Stimulated activated CD8-positive, alpha-beta memory T cell treated with anti-CD3 and anti-CD28 coated beads, Interleukin-7, amount 100 ng/mL, for 4 hours (primary cell): Measurements from ENCODE around the gene GADD45G.

Experiments used
- DNase-seq, 2 donors: peaks; one replicate each; pipeline ENCODE4 v3.0.0-alpha.2; 2020; ENCODE audit warnings: low read depth in 2 of 2

GADD45G gene

DNA sequence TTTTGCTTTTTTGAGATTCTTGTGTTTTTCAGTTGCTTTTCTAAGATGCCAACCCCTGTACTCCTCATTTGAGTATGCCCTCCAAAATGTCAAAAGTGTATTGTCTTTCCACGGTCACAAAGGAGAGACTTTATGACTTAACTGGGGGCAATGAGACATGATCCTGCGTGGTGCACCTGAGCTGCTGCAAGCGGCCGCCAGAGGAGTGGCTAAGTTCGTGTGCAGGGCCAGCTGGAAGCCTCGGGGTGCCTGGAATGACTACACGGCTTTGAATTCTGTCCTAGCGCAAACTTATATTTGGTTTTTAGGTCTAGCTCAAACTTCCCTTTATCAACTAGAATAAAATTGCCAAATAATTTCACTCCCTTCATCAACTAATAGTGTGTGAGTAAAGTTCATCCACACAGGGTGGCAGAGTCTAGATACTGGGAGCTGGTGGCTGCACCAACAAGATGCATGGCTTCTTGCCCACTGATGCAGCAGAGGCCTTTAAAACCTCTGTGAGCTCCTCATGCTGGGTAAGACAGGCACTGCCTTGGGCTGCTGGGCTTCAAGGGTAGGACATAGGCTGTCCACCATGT lies 4.7 kb downstream of the GADD45G start:
- DNase-seq: no peak

GRCh38 chr9:89610391-89610925 lies 5.6 kb downstream of the GADD45G start:
- no peak for DNase-seq

DNA sequence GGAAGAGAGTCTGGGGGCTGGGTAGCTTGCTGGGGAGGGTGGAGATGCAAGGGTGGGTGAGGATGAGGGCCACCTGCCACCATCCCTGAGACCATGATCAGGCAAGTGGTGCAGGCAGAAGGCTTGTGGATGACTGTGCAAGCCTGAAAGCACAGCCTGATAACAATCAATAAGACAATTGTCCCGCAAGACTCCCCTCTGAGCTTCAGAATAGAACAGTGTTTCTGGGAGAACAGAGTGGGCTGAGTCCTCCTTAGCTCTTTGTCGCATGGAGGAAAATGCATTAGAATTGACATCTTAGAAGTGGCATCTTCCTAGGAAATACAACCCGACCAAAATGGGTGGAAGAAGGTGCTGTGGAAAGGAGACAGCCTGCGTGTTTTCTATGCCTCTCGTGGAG lies 6.6 kb downstream of the GADD45G start:
- DNase-seq: no peak

DNA sequence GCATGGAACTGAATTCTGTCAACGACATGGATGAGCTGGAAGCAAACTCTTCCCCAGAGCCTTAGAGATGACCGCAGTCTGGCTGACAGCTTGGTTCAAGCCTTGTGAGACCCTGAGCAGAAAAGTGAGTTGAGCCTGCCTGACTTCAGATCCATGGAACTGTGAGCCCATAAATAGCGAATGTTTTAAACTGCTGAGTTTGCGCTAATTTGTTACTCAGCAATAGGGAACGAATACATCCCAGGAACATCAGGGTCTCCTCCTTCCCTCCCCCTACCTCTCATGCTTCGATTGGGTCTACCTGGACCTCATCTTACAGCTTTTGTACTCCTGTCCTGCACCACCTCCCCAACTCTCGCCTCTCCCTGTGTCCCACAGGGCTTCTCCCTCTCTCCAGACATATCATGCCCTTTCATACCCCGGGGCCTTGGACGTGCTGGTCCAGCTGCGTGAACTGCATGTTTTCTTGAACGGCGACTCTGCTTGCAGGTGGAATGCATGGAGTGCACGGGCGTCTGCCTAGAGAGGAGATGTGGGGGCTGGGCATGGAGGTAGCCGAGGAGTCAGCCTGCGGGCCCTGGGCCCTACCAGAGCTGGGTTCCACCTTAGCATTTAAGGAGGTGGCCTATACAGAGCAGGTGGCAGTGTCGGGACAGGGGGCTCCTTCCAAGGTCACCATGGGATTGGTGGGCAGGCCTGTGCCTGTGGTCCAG lies 7.9 kb downstream of the GADD45G start:
- DNase-seq: no peak

- no peak for DNase-seq
Observed at GRCh38 chr9:89613912-89614892, 9.4 kb downstream of the GADD45G start.

DNA sequence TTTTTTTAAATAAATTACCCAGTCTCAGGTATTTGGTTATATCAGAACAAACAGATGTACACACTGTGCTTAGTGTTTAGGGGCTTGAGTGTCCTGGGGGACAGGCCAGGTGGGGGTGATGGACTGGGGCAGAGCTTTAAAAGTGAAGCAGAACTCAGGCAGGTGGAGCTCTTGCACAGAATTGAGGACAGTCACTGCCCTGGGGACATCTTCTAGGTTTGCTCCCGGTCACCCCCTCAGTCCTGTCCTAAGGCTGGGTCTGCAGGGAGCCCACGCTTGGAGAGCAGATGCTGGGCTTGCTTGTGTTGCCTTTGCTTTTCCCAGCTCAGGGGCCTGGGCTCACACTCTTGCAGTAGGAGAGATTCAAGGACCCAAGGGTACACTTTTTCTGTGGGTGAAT lies 10.8 kb downstream of the GADD45G start:
- DNase-seq: no peak

DNA sequence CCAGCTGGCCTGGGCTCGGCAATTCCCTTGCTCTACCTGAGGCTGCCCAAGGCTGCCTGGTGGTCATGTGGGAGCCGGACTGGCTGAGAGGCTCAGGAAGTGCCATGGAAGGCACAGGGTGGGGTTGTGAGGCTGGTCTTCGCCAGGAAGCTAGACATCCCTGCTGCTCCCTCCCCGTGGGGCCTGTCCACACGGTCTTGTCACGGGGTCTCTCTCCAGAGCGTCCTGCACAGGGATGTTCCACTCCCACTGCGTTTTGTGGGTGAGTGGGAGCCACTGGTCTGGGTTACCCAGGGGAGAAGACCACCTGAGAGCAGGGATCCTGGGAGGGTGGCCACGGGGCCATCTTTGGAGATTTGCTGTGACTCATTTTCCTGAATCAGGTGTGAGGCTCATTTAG lies 11.6 kb downstream of the GADD45G start:
- DNase-seq: no peak

DNA sequence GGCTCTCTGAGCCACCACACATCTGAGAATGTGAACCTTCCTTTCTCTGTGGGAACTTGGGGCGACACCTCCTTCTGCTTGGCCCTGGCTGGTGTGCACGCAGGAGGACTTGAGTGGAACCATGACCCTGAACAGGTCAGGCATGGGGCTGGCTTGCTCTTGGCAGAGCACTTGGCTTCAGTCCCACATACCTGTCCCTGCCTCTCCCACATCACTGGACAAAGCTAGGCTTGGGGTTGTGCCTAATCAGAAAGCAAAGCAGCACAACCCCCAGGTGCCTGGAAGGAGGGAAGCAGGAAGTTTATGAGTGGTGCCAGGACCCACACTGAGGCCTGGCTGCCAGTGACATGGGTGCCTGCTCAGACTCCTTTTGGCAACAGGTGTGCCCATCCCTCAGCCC lies 13.2 kb downstream of the GADD45G start:
- no peak for DNase-seq

DNA sequence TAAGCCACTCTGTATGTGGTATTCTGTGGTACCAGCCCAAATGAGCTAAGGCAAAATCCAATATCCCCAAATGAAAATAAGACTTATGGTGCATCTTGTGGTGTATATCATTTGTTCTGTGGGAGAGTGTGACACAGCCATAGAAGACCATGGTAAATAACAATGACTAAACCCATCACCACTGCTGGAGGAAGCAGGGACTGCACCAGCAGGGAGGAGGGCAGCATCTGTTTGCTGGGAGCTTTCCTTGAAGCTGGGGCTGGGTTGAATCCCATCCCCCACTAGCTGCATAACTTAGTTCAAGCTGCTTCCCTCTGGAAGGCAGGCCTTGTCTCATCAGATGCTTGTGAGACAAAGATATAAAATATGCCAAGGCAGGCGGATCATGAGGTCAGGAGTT lies 14.2 kb downstream of the GADD45G start:
- DNase-seq: no peak

GRCh38 chr9:89619424-89620138 lies 14.8 kb downstream of the GADD45G start:
- no peak for DNase-seq

DNA sequence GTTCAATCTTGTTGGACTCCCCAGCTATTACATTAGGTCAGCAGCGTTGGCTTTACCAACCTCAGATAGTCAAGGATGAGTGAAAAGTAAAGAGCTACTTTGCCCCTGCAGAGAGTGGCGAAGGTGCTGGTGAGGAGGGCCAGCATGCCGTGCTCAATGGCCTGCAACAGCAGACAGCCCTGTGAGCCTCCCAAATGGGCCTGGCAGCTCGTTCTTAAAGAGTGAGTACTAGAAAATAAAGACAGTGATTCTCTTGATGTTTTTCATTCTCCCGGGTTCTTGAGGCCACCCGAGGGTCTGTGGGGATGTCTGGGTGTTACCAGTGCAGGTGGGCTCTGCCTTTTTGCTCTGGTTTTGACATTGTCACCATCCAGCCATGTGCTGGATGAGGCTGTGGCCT lies 16.2 kb downstream of the GADD45G start:
- DNase-seq: no peak

DNA sequence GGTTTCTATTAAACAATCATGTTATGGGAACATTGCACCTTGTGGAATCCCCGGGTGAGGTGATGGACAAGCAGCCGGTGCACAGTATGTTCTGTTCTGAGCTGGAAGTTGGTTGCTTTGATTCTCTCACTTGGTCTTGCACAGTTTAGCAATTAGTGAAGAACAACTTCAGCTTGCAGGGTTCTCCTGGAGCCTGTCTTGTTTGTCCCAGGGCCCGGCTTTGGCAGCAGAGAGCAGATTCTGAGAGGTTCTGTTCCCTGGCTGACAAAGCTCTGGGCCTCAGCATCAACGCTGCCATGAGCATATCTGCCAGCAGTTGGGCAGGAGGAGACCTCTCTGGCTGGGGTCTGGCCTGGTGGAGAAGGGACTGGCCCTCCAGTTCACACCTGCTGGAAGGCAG lies 16.9 kb downstream of the GADD45G start:
- no peak for DNase-seq

GRCh38 chr9:89622933-89623861 lies 18.4 kb downstream of the GADD45G start:
- no peak for DNase-seq

GRCh38 chr9:89623925-89624420 lies 19.2 kb downstream of the GADD45G start:
- DNase-seq: no peak

DNA sequence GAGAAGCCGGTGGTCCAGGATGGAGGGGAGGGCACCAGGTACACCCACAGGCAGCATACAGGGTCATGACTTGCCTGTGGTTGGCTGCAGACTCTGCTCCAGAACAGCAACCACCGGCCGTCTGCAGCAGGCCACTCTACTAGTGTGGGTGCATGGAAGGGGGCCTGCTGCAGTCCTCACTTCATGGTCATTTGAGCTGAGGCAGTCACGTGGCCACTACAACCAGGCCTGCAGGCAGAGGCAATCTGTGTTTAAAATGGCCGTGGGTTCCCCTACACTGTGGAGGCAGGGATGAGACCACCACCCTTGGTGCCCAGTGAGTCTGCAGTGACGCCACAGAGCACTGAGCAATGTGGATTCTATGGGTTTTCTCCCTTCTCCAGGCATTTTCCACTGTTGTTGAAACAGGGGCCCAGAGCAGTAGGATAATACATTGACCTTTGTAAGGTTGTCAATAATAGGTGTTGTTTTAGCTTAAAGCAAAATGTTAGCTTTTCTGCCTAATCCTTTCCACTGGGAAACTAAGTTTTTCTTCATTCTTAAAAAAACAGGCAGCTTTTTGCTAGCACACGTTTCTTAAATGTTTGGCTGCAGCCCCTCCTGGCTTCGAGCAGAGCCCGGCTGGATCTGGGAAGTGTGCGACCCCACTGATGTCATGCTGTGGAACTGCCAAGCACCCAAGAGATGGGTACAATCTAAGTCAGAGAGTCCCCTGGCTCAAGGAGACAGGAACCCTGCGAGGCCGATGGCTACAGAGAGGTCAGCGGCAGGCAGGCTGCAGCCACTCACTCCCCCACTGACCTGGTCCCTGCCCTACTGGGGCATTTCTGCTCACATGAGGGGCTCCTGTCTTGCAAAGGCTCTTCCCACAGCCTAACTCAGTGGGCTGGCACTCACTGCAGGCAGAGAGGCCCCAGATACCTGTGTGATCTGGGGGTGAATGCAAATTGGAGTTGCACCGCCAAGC lies 21.2 kb downstream of the GADD45G start:
- no peak for DNase-seq

GRCh38 chr9:89626741-89627265 lies 22.0 kb downstream of the GADD45G start:
- DNase-seq: no peak

DNA sequence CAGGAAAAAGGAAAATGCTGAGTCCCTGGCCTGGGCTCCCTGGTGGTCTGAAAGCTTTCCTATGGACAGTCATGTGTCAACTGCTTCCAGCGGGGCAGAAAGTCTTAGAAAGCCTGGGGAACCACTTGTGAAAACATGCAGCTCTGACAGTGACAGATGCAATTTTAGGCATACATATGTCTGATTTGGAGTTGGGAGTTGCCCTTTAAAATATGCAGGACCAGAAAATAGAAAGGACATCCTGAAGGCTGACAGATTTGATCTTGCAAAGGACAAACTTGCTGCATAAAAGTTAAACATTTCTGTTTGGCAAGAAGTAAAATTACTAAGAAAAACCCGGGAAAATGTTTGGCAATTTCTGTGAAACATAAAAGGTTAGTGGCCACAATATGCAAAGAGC lies 23.8 kb downstream of the GADD45G start:
- no peak for DNase-seq

DNA sequence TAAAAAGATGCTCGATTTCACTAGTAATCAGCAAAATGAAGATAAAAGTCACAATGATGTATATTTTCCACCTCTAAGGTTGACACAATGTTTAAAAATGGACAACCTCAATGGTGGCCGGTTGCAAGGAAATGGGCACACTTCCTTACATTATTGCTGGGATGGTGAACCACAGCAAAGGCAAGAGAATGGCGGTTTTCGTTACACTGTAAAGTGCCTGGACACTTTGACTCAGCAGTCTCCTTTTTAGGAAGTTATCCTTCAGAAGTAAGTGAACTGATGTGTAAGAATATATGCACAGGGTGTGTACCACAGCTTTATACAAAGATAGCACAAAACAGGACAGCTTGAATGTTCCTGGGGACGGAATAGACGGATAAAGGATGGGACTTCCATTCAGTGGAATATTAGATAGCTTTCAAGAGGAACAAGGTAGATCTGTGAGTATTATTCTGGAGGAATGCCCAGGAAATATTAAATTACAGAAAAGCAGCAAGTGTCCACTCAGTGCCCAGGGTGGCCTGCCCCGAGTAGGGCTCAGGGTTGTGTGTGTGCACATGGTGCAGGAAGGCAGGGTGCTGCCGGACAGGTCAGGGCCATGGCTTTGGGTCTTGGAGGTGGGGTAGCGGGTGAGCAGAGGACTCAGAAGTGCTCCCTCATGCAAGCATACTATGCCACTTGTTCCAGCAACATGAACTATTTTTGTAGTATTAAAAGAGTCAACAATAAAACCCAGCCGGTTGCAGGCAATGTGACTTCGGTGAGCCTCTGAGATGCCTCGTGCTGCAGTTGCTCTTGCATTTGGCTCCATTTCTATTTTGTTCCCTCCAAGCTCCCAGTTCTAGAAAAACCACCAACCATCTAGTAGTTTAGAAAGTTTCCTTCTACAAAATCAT lies 24.5 kb downstream of the GADD45G start:
- DNase-seq: no peak
